ENCODE results near the gene SLC5A2.

The SLC5A2 gene

GRCh38 chr16:31528523-31529107 is 45.7 kb downstream of the SLC5A2 start:
- DNase-seq (ENCODE audit: low spot score): no peak
- Histone ChIP-seq H3K4me3 (peak overlapping the region; percentile 68), H3K27ac (no peak overlapping the region)
- no peak for TF ChIP-seq CTCF (IDR thresholded peaks at IDR 0.05)

GRCh38 chr16:31529108-31529936 is 46.4 kb downstream of the SLC5A2 start:
- peak overlapping the region; percentile 68 for H3K4me3 ChIP-seq
- TF ChIP-seq CTCF (IDR thresholded peaks at IDR 0.05): no peak
- DNase-seq (ENCODE audit: low spot score): no peak
- no peak overlapping the region for H3K27ac ChIP-seq

- DNase-seq (ENCODE audit: low spot score): no peak
- H3K27ac ChIP-seq: no peak overlapping the region
- TF ChIP-seq CTCF (IDR thresholded peaks at IDR 0.05): no peak
- H3K4me3 ChIP-seq: peak overlapping the region; percentile 68
Observed at GRCh38 chr16:31529937-31530312, 47.0 kb downstream of the SLC5A2 start.

GRCh38 chr16:31530405-31530804 is 47.5 kb downstream of the SLC5A2 start:
- DNase-seq (ENCODE audit: low spot score): no peak
- Histone ChIP-seq H3K27ac (no peak overlapping the region), H3K4me3 (no peak overlapping the region)
- no peak for TF ChIP-seq CTCF (IDR thresholded peaks at IDR 0.05)

- TF ChIP-seq CTCF (IDR thresholded peaks at IDR 0.05): no peak
- H3K27ac ChIP-seq: no peak overlapping the region
- no peak overlapping the region for H3K4me3 ChIP-seq
- no peak for DNase-seq (ENCODE audit: low spot score)
Observed at GRCh38 chr16:31531096-31531495, 48.2 kb downstream of the SLC5A2 start.

- TF ChIP-seq CTCF (IDR thresholded peaks at IDR 0.05): no peak
- no peak for DNase-seq (ENCODE audit: low spot score)
- H3K4me3 ChIP-seq: no peak overlapping the region
- no peak overlapping the region for H3K27ac ChIP-seq
Observed at GRCh38 chr16:31532120-31532519, 49.2 kb downstream of the SLC5A2 start.

- Histone ChIP-seq H3K4me3 (no peak overlapping the region), H3K27ac (no peak overlapping the region)
- TF ChIP-seq CTCF (IDR thresholded peaks at IDR 0.05): no peak
- no peak for DNase-seq (ENCODE audit: low spot score)
Observed at GRCh38 chr16:31532896-31533295, 50.0 kb downstream of the SLC5A2 start.
